Lower leg skin (tissue), 3 donors: ENCODE measurements around the gene AMBRA1.

Experiments
- CTCF ChIP-seq, 3 donors: fragments of 450-650 bp; IDR thresholded peaks; one replicate each; pipeline ENCODE4 v1.5.1; 2016; ENCODE audit warnings: antibody characterized with exemption in 3 of 3, mild to moderate bottlenecking in 3 of 3, moderate library complexity in 2 of 3
- POLR2A ChIP-seq, 2 donors: fragments of 450-650 bp; IDR thresholded peaks; one replicate each; pipeline ENCODE4 v1.6.1; 2016 to 2017; ENCODE audit warnings: antibody characterized with exemption in 2 of 2, mild to moderate bottlenecking in 1 of 2, moderate library complexity in 1 of 2

- TF ChIP-seq CTCF (IDR thresholded peaks at IDR 0.05) (no peak), POLR2A (IDR thresholded peaks at IDR 0.05) (no peak)
Measured at GRCh38 chr11:46383974-46384701, 209.7 kb downstream of the AMBRA1 start.
